ENCODE data around the gene GPC6.

GRCh38 chr13:94120878-94121277 lies 894.3 kb downstream of the GPC6 start:
- no peak for TF ChIP-seq CTCF (conservative IDR thresholded peaks at IDR 0.05)
- TF ChIP-seq ZFX (IDR thresholded peaks at IDR 0.05), result no peak
